GM19193 (cell line): ENCODE data around the gene KAT8.

Source experiments
- POLR2A ChIP-seq: IDR thresholded peaks from 4 replicates; pipeline ENCODE4 v1.6.1; 2011; ENCODE audit not compliant: insufficient read depth, insufficient read length; ENCODE audit errors: extremely low read depth

Gene KAT8

DNA sequence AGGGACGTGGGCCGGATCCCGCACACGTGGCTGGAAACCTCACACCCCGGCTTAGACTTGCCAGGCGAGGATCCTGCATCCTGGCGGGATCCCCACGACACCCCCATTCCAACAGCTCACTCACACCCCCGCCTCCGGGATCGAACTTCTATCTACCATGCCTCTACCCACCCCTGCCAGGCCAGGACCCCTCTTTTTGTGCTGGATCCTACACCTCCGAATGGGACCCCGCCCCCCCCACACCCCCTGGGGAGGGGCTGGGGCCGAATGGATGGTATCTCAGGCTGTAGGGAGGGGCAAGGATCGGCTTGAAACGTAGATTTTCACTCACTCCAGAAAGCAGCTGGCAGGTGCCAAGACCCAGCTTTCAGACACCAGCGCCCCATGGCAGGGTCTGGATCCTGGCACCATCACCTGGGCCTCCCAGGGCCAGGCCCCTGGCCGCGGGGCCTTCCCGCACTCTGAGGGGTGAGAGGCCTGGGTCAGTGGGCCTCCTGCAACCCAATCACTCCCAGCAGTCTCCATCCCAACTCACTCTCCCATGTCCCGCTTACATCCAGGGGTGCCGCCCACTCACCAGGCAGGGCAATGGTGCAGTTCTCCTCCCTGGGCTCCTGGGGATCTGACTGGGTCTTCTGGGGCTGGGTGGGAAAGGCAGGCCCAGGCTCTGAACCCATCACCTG lies 25.7 kb downstream of the KAT8 start:
- TF ChIP-seq POLR2A = no peak

DNA sequence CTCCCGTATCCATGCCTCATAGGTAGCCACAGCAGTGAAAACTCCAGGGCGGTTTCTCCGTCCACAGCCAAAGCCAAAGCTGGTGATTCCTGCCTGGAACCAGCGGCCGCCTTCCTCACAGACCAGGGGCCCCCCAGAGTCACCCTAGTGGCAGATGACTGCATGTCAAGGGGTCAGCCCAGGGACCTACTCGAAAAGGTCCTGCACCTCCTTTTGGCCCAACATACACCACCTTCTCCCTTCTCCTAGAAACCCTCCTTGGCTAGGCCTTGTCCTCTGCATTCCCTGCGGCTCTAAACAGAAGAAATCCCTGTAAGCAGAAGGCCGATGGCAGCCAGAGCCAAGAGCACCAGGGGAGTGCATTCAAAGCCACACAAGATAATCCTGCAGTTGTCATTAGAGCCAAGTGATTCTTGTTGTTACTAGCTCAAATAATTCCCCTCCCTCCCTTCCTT lies 26.3 kb downstream of the KAT8 start:
- TF ChIP-seq POLR2A = no peak

DNA sequence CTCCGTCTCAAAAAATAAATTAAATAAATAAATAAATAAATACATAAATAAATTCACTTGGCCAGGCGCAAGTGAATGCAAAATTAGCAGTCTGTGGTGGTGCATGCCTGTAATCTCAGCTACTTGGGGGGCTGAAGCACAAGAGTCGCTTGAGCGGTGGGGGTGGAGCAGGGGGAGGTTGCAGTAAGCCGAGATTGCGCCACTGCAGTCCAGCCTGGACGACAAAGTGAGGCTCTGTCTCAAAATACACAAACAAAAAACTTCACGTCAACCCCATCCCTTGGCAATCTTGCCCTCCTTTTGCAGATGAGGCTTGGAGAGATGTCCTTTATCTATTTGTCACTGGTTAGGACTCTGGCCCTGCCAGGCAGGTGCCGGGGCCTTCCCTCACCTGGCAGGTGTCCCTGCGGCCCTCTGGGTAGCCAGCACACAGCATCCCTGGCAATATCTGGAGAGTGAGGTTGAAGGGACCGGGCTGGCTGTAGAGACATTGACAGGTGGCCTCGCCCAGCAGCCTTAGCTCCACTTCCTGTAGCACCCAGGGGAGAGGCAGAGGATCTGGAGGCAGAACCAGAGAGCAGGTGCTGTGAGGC lies 28.0 kb downstream of the KAT8 start:
- no peak for TF ChIP-seq POLR2A

DNA sequence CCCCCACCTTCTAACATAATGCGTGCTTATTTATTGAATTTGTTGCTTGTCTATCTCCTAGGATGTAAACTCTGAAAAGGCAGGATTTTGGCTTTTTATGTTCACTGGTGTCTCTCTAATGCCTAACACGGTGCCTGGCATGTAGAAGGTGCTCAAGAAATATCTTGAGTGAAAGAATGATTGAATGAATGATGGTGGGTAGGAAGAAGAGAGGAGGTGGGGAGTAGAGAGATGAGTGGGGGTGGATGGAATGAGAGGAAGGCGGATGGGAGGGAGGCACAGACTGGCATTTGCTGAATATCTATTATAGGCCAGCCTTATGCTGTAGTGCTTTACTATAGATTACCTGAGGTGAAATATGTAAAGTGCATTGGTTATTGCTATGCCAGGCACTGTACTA lies 30.1 kb downstream of the KAT8 start:
- no peak for TF ChIP-seq POLR2A

DNA sequence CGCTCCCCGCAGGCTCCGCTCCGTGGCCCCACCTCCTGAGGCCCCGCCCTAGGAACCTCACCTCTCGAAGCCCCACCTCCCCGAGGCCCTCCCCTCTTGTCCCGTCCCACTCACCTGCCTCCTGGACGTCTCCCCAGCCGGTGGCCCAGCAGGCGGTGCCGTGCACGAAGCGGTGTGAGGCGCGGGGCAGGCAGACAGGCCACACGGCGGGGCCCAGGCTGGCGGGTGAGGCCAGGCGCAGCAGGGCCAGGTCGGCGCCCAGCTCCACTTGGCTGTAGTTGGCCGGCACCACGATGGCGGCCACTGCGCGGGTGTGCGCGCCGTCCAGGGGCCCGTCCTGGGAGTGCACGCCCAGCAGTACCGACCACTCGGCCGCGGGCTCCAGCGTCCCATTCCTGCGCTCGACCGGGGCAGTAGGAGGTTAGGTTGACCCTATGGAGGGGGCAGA lies 30.8 kb downstream of the KAT8 start:
- TF ChIP-seq POLR2A = no peak

DNA sequence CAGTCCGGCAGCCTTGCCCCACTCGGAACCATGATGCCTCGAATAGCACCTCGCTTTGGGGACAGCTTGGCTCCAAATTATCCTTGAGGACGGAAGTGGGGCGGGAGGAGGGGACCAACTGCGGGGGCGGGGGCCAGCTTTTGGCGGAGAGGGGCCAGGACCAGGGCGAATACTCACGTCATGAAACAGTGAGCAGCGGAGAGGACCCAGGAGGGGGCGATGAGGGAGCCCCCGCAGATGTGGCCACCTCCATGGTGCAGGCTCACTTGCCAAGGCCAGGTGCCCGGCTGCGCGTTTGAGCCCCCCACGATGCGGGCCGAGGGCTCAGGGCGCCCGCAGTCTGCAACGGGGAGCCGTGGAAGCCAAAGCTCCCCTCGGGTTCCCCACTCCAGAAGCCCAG lies 31.4 kb downstream of the KAT8 start:
- no peak for TF ChIP-seq POLR2A

DNA sequence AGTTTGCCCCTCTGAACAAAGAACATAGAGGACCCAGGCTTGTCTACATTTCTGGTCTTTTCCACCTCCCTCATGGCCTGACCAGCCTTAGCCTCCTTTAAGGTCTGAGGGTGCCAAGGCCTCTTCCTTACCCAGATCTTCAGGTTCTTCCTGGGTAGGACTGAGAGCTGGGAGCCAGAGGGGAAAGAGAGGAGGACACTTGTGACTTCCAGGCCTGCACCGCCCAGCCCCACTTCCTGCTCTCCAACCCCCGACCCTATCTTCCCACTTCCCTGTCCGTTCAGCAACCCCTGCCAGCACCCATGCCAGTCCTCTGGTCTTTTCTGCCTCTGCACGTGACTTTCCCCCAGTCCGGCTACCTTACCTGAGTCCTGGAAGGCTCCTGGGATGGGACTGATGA lies 31.9 kb downstream of the KAT8 start:
- no peak for TF ChIP-seq POLR2A

DNA sequence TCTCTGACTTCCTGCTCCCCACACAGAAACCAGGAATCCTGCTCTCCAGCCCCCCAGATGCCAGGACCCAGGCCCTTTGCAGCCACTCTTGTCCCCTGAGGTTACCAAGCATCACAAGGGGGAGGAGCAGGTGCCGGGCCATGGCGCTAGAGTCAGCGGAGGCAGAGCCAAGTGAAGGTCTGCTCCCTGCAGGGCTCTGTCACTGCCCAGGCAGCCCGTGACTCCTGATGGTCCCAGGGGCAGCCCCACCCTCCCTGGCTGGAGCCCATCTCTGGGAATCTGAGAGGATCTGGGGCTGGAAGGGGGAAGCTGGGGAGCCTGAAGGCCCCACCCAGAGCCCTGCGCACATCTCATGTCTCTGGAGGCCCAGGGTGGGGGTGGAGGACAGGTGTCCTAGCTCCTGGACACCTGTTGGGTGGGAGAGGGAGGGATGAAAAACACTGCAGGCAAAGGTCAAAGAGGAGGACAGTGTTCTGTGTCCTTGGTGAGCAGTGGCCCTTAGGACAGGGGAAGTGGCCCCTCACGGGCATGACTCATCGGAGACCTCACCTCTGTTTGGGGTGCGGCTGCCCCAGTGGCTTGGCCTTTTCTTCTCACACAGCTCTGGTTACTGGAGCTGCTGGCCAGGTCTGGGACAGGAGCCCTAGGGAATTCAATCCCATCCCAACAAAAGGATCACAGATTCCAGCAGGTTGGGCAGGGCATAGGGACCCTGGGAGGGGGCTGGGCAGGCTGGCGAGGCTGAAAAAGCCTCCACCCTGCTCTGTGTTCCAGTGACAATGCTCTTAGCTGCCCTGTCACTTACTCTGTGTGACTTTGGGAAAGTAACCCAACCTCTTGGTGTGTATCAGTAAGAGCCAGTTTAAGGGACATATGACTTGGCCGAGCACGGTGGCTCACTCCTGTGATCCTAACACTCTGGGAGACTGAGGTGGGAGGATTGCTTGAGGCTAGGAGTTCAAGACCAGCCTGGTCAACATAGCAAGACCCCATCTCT lies 32.7 kb downstream of the KAT8 start, which contains the start of gene PRSS36:
PRSS36 (minus strand) TSS at position 173 of the 997 bp plus-strand sequence; CDS start at position 142, 31 bp downstream.
- no peak for TF ChIP-seq POLR2A

DNA sequence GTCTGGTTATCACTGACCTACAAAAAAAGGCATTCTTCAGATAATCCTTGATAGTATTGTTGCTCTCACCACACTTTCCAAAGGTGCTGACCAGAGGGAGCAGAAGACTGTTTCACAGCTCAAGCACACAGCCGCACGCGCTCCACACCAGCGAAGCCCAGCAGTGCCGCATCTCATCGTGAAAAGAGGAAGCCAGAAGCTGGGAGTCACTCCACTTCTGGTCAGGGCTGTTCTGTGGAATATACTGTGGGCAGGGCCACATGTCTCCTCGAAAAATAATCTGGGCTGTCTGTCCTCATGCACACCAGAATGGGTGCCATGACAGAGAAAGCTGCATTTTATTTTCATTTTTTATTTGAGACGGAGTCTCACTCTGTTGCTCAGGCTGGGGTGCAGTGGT lies 39.7 kb downstream of the KAT8 start:
- no peak for TF ChIP-seq POLR2A

DNA sequence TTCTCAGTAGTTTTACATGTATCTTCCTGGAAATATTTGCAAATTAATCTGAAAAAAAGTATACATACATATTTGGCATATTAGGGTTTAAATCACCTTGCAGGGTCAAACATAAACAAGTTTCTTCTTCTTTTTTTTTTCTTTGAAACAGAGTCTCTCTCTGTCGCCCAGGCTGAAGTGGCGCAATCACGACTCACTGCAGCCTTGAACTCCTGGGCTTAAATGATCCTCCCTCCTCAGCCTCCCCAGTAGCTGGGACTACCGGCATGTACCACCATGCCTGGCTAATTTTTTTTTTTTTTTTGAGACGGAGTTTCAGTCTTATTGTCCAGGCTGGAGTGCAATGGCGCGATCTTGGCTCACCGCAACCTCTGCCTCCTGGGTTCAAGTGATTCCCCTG lies 49.9 kb downstream of the KAT8 start:
- TF ChIP-seq POLR2A = no peak

DNA sequence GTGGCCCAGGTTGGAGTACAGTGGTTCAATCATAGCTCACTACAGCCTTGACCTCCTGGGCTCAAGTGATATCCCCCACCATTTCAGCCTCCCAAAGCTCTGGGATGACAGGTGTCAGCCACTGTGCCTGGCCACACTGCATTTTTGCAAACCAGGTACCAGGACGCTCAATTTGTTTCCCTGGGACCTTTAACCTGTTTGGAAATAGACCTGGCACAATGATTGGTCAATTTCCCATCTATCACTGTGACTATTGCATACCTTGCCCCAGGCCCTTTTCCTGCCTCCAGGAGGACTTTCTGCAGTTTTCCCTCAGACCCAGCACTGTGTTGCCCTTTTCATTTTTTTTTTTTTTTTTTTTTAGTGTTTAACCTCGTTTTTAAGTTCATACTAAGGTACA lies 51.4 kb downstream of the KAT8 start:
- no peak for TF ChIP-seq POLR2A

DNA sequence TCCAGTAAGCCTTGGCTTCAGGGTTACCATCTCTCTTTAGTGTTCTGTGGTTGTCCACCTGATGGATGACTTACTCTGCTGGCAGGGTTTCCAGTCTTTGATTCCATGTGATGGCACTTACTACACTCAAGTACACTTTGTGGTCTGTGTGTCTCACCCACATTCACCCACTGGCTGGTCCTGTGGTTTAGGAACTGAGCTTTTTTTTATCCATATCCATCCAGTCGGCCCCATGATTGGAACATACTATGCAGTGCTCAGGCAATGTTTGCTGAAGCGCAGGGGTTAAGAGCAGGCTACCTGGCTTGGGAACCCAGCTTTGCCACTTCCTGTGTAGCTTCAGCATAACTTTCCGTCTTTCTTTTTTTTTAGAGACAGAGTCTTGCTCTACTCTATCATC lies 59.7 kb downstream of the KAT8 start:
- no peak for TF ChIP-seq POLR2A

DNA sequence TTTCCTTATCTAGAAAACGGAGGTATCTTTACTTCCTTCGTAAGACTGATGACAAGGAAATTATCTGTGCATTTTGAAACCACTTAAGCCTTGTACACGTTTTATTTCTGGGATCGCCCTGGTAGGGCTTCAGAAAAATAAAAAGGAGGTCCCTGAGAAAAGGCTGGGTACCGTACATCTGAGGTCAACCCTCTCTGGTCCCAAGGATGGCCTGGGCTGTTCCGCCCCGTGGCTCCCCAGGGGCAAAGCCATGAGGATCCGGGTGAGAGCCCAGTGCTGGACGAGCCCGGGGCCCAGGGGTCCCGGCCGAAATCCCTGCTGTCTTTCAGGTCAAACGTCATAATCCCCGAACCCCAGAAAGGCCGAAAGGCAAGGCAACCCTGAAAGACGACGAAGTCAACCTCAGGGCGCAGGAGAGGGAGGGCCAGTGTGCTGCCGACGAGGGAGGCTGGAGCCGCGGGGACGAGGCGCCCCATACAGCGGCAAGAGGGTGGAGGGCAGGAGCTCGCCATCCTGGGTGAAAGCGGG lies 61.8 kb downstream of the KAT8 start:
- no peak for TF ChIP-seq POLR2A

DNA sequence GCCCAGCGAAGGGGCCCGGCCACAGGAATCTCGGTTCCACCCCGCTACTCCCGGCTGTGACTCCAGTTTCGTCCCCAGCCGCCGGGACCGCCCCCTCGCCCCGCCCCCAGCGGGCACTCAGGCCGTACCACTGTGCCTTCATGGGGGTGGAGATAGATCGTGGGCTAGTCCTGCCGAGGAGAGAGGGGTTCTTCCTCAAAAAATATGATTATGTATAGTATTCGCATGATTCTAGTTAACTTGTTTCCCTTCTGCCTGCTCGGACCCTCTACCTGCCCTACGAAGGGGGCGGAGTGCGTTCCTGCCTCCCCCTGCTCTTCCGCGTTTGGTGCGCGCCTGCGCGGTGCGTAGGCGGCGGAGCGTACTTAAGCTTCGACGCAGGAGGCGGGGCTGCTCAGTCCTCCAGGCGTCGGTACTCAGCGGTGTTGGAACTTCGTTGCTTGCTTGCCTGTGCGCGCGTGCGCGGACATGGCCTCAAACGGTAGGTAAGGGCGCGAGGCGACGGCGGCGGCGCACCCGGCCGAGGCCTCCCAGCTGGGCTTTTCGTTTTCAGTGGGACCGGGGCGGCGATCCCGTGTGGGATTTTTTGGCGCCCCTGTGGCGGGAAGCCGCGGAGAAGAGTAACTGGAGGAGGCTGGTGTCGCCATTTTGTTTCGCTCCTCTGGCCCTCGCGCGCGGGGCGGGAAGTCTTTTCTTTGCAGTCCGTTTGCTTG lies 62.4 kb downstream of the KAT8 start, which contains the start of gene FUS:
FUS (plus strand) TSS at position 393 of the 713 bp plus-strand sequence; CDS start at position 469, 76 bp downstream.
- peak; percentile 100 for TF ChIP-seq POLR2A
